HL-60 (cell line): ENCODE measurements around the gene SORCS1.

Experiments used
- DNase-seq, 2 experiments: peaks; one replicate each; pipeline ENCODE4 v3.0.0-alpha.2; 2010 to 2020; ENCODE audit warnings: low read depth in 1 of 2, low spot score in 1 of 2
- H3K27ac ChIP-seq: fragments of 250-450 bp; sonication (Bioruptor Pico); replicated peaks from 2 replicates; pipeline ENCODE4 v1.5.1; 2020; ENCODE audit warnings: mild to moderate bottlenecking, moderate library complexity
- H3K27me3 ChIP-seq: fragments of 250-450 bp; sonication (Bioruptor Pico); 2 replicates; pipeline ENCODE4 v1.5.1; 2021; ENCODE audit warnings: mild to moderate bottlenecking, moderate library complexity; ENCODE audit not compliant: insufficient read depth, poor library complexity, severe bottlenecking
- H3K4me3 ChIP-seq: replicated peaks from 2 replicates; pipeline ENCODE4 v1.5.1; 2011; ENCODE audit warnings: mild to moderate bottlenecking, control low read depth, low read length; ENCODE audit not compliant: insufficient read depth
- CTCF ChIP-seq: IDR thresholded peaks from one replicate; pipeline ENCODE4 v1.5.1; 2011; ENCODE audit warnings: low read length, control low read depth, inconsistent platforms; ENCODE audit not compliant: insufficient read depth
- GABPA ChIP-seq: IDR thresholded peaks from 2 replicates; pipeline ENCODE4 v1.6.1; 2012; ENCODE audit warnings: low read depth
- POLR2AphosphoS5 ChIP-seq: IDR thresholded peaks from 2 replicates; pipeline ENCODE4 v1.6.1; 2012; ENCODE audit warnings: low read depth
- SPI1 ChIP-seq: IDR thresholded peaks from 2 replicates; pipeline ENCODE4 v1.6.1; 2012; ENCODE audit warnings: low read depth, mild to moderate bottlenecking, borderline replicate concordance
- TF ChIP-seq, protein P1 (sequence below): IDR thresholded peaks from 2 replicates; pipeline ENCODE4 v1.6.1; 2012; ENCODE audit warnings: low read depth; ENCODE audit not compliant: insufficient replicate concordance

Gene SORCS1

GRCh38 chr10:106566873-106567272, 597.6 kb downstream of the SORCS1 start:
- DNase-seq = no peak
- Histone ChIP-seq H3K27ac (no peak overlapping the region), H3K4me3 (no peak overlapping the region), H3K27me3 (no peaks in the 10 kb centered on the region)
- TF ChIP-seq CTCF (no peak), SPI1 (no peak), GABPA (no peak), POLR2AphosphoS5 (no peak)
- TF ChIP-seq, protein P1, sequence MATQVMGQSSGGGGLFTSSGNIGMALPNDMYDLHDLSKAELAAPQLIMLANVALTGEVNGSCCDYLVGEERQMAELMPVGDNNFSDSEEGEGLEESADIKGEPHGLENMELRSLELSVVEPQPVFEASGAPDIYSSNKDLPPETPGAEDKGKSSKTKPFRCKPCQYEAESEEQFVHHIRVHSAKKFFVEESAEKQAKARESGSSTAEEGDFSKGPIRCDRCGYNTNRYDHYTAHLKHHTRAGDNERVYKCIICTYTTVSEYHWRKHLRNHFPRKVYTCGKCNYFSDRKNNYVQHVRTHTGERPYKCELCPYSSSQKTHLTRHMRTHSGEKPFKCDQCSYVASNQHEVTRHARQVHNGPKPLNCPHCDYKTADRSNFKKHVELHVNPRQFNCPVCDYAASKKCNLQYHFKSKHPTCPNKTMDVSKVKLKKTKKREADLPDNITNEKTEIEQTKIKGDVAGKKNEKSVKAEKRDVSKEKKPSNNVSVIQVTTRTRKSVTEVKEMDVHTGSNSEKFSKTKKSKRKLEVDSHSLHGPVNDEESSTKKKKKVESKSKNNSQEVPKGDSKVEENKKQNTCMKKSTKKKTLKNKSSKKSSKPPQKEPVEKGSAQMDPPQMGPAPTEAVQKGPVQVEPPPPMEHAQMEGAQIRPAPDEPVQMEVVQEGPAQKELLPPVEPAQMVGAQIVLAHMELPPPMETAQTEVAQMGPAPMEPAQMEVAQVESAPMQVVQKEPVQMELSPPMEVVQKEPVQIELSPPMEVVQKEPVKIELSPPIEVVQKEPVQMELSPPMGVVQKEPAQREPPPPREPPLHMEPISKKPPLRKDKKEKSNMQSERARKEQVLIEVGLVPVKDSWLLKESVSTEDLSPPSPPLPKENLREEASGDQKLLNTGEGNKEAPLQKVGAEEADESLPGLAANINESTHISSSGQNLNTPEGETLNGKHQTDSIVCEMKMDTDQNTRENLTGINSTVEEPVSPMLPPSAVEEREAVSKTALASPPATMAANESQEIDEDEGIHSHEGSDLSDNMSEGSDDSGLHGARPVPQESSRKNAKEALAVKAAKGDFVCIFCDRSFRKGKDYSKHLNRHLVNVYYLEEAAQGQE = no peak

- no peak overlapping the region for H3K4me3 ChIP-seq
- no peak for DNase-seq
- H3K27me3 ChIP-seq = no peaks in the 10 kb centered on the region
- H3K27ac ChIP-seq = no peak overlapping the region
- TF ChIP-seq CTCF = no peak
- TF ChIP-seq, protein P1 = no peak
- TF ChIP-seq GABPA = no peak
- no peak for TF ChIP-seq POLR2AphosphoS5
- TF ChIP-seq SPI1 = no peak
Observed at GRCh38 chr10:106565546-106565945, 599.0 kb downstream of the SORCS1 start.

GRCh38 chr10:106563384-106563783, 601.1 kb downstream of the SORCS1 start:
- no peaks in the 10 kb centered on the region for H3K27me3 ChIP-seq
- H3K4me3 ChIP-seq = no peak overlapping the region
- DNase-seq = no peak
- H3K27ac ChIP-seq = no peak overlapping the region
- no peak for TF ChIP-seq POLR2AphosphoS5
- no peak for TF ChIP-seq GABPA
- TF ChIP-seq SPI1 = no peak
- TF ChIP-seq, protein P1 = no peak
- TF ChIP-seq CTCF = no peak
